ENCODE measurements around the gene RNGTT. TPM values are rescaled to one million over a fixed set of nuclear protein-coding genes. Genes with fewer than 3 reads are reported as not detected.

RNGTT gene
- polyA plus RNA-seq, 1 donor from 2014 or later: 37.7 TPM

GRCh38 chr6:88561034-88561953 is 402.1 kb downstream of the RNGTT start:
- H3K4me3 Mint-ChIP-seq: peak overlapping the region in 1 of 4 donors; percentile 47
- no peaks in the 10 kb centered on the region for H3K36me3 Mint-ChIP-seq
- H3K9me3 Mint-ChIP-seq: no peaks in the 10 kb centered on the region
- H3K4me1 Mint-ChIP-seq: peaks cover 2 to 4% (median 4%) of the 10 kb centered on the region in 3 donors
- H3K27ac Mint-ChIP-seq: no peak overlapping the region
- H3K27me3 Mint-ChIP-seq: no peaks in the 10 kb centered on the region

Other genes with a start within 250 kb of the RNGTT start
- 796 TPM for gene PNRC1, start 117.1 kb upstream of the RNGTT start, polyA plus RNA-seq
- 0.41 TPM for gene SRSF12, start 154.5 kb upstream of the RNGTT start, polyA plus RNA-seq
- gene PM20D2, start 182.4 kb upstream of the RNGTT start, polyA plus RNA-seq: 16.0 TPM

All from IgD-negative memory B cell (primary cell).